Left lung (tissue), 10 donors: ENCODE measurements around the gene CCDC117. TPM values are rescaled to one million over a fixed set of nuclear protein-coding genes. Genes with fewer than 3 reads are reported as not detected.
A peak's percentile ranks its signal among the peaks of the same experiment; 100 is the strongest.
"Not testable (repeated sequence)": the region's sequence is repeated elsewhere in the genome, so short reads cannot be mapped to it uniquely, and the experiment has no call there.

Source experiments
- ATAC-seq: fragments of 200-7000 bp; cut with Tn5 transposase; one replicate; pipeline ENCODE4 v1.9.1; 2020; ENCODE audit warnings: moderate library complexity
- DNase-seq, 4 donors: peaks; one replicate each; pipeline ENCODE4 v3.0.0-alpha.2; 2013 to 2020
- H3K27ac ChIP-seq, 2 donors: fragments of 200-600 bp; sonication (generic) in 1 of 2; one replicate each; pipeline versions ENCODE4 v1.5.0 to v1.8.0; 2020 to 2021
- H3K27me3 ChIP-seq, 2 donors: fragments of 200-600 bp; sonication (generic) in 1 of 2; one replicate each; pipeline versions ENCODE4 v1.5.0 to v1.8.0; 2020 to 2021
- H3K36me3 ChIP-seq, 2 donors: fragments of 200-600 bp; sonication (generic) in 1 of 2; one replicate each; pipeline versions ENCODE4 v1.5.0 to v1.8.0; 2020 to 2021
- H3K4me1 ChIP-seq, 2 donors: fragments of 200-600 bp; one replicate each; pipeline ENCODE4 v1.8.0; 2021
- H3K4me3 ChIP-seq, 2 donors: fragments of 200-600 bp; sonication (generic) in 1 of 2; one replicate each; pipeline versions ENCODE4 v1.5.0 to v1.8.0; 2020 to 2021; ENCODE audit warnings: mild to moderate bottlenecking in 1 of 2
- H3K9me3 ChIP-seq, 2 donors: fragments of 200-600 bp; sonication (generic) in 1 of 2; one replicate each; pipeline versions ENCODE4 v1.5.0 to v1.8.0; 2020 to 2021
- intact Hi-C, 2 donors: fragments of 100-400 bp; cut with DNase I; formaldehyde crosslinking; loops; one replicate each; pipeline versions ENCODE4 v1.11.2 to v1.14.2; 2022
- polyA plus RNA-seq, 6 donors: library from polyadenylated mRNA; unstranded; fragments of 120-200 nt; gene quantifications; one replicate each; pipeline ENCODE4 v1.2.1, GENCODE V29; 2013; ENCODE audit not compliant: insufficient read length in 6 of 6
- total RNA-seq, 2 donors: library from RNA; stranded (reverse); fragmentation: NEBNext Ultra II Directional; extraction: Animal tissue kit (Norgen Biotek cat#: 25700); gene quantifications; one replicate each; pipeline ENCODE4 v1.2.1, GENCODE V29; 2021
- TF ChIP-seq, protein P1 (sequence below), 2 donors: fragments of 200-600 bp; sonication (generic) in 1 of 2; IDR thresholded peaks; one replicate each; pipeline versions ENCODE4 v1.5.0 to v1.8.0; 2021; ENCODE audit warnings: antibody characterized with exemption in 2 of 2
- donor health status: DM: no; HTN: yes; CAD: no.
- donor health status: DM: no; HTN: no; CAD: no.

CCDC117 gene
- total and polyA plus RNA-seq, 8 donors: 23.5 to 45.6 (median 34.4) TPM

DNA sequence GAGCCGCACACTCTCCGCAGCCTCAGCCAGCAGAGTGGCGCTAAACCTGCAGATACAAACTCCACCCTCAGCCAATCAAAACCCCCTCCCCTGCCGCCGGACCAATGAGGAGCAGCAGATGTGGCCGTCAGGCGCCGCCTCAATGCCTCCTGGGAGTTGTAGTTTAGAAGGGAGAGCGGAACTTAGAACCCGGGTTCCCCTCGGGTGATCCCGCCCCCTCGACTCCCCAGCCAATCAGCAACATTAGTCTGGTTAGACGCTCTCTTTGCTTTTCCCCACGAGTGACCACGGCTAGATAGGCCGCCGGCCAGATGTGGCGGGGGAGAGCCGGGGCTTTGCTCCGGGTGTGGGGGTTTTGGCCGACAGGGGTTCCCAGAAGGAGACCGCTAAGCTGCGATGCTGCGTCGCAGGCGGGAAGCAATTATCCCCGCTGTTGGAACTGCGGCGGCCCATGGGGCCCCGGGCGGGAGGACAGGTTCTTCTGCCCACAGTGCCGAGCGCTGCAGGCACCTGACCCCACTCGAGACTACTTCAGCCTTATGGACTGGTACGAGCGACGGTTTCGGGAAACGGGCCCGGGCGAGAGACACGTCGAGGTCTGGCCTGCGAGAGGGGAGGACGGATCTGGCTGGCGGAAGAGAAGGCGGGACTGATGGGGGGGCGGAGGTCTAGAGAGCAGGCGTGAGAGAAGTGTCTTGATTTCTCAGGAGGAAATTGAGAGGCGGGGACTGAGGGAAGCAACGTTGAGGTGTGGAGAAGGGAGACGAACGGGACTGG is 30.5 kb upstream of the CCDC117 start, which contains the start of the genes CHEK2 and HSCB:
TSS of gene CHEK2 (minus strand) at position 36 of the 777 bp plus-strand sequence. CDS start 7,099 bp downstream, outside the sequence.
TSS of gene HSCB (plus strand) at position 255 of the 777 bp plus-strand sequence. CDS start at position 312, 57 bp downstream.
- no peaks in the 10 kb centered on the region for H3K9me3 ChIP-seq
- TF ChIP-seq, protein P1, sequence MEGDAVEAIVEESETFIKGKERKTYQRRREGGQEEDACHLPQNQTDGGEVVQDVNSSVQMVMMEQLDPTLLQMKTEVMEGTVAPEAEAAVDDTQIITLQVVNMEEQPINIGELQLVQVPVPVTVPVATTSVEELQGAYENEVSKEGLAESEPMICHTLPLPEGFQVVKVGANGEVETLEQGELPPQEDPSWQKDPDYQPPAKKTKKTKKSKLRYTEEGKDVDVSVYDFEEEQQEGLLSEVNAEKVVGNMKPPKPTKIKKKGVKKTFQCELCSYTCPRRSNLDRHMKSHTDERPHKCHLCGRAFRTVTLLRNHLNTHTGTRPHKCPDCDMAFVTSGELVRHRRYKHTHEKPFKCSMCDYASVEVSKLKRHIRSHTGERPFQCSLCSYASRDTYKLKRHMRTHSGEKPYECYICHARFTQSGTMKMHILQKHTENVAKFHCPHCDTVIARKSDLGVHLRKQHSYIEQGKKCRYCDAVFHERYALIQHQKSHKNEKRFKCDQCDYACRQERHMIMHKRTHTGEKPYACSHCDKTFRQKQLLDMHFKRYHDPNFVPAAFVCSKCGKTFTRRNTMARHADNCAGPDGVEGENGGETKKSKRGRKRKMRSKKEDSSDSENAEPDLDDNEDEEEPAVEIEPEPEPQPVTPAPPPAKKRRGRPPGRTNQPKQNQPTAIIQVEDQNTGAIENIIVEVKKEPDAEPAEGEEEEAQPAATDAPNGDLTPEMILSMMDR (IDR thresholded peaks at IDR 0.05): no peak
- ATAC-seq (peak; percentile 97), DNase-seq (peak; percentile 95 to 99 (median 97))
- intact Hi-C loops: no loop called here
- H3K27me3 ChIP-seq: no peaks in the 10 kb centered on the region
- peak within 1 kb of the TSS; percentile 97 to 99 for H3K27ac ChIP-seq
- peaks cover 0 to 40% of the 10 kb centered on the region in 2 donors for H3K36me3 ChIP-seq
- H3K4me1 ChIP-seq: peaks cover 14 to 23% of the 10 kb centered on the region in 2 donors
- H3K4me3 ChIP-seq: peak within 1 kb of the TSS; percentile 93 to 98

DNA sequence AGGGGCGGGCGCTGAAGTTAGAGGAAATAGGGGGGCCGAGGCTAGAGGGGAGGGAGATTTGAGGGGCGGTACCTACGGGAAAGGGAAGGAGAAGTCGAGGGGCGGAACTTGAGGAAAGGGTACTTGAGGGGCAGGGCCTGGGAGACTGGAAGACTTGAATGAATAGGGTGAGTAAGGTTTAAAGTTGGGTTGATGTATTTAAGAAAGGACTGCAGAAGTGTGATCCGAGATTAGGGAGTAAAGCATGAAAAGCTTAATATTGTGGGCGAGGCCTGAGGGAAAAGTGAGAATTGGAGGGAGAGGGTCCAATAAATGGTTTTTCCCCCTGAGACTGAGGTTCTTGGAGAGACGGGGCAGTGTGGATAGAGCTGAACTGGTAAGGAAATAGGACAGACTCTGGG is 29.9 kb upstream of the CCDC117 start:
- peak overlapping the region; percentile 93 to 98 for H3K4me3 ChIP-seq
- no peak for ATAC-seq
- no peaks in the 10 kb centered on the region for H3K9me3 ChIP-seq
- peak overlapping the region; percentile 97 to 99 for H3K27ac ChIP-seq
- no peaks in the 10 kb centered on the region for H3K27me3 ChIP-seq
- H3K36me3 ChIP-seq: peaks cover 0 to 44% of the 10 kb centered on the region in 2 donors
- intact Hi-C loops: no loop called here
- TF ChIP-seq, protein P1 (IDR thresholded peaks at IDR 0.05): no peak
- peak in 1 of 4 donors; percentile 91 for DNase-seq
- H3K4me1 ChIP-seq: peaks cover 14 to 23% of the 10 kb centered on the region in 2 donors

DNA sequence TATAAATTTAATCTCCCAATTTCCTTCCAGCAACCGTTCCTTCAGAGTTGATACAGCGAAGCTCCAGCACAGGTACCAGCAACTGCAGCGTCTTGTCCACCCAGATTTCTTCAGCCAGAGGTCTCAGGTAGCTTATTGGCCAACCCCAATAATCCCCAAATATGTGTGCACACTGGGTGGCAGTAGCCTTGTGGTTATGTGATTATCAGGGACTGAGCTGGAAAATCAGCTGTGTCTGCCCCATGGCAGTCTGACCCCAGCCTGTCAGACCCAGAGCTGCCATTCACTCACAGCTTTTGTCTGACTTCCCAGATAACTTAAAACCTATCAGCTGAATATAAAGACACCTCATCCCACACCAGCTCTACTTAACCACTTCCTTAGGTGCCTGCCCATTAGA is 28.6 kb upstream of the CCDC117 start:
- no peak for DNase-seq
- Histone ChIP-seq H3K4me3 (no peak overlapping the region), H3K9me3 (no peaks in the 10 kb centered on the region), H3K27me3 (no peaks in the 10 kb centered on the region), H3K4me1 (peaks cover 14 to 28% of the 10 kb centered on the region in 2 donors), H3K27ac (peak overlapping the region in 1 of 2 donors; percentile 97), H3K36me3 (peaks cover 0 to 53% of the 10 kb centered on the region in 2 donors)
- TF ChIP-seq, protein P1 (IDR thresholded peaks at IDR 0.05): no peak
- no peak for ATAC-seq
- intact Hi-C loops: no loop called here

DNA sequence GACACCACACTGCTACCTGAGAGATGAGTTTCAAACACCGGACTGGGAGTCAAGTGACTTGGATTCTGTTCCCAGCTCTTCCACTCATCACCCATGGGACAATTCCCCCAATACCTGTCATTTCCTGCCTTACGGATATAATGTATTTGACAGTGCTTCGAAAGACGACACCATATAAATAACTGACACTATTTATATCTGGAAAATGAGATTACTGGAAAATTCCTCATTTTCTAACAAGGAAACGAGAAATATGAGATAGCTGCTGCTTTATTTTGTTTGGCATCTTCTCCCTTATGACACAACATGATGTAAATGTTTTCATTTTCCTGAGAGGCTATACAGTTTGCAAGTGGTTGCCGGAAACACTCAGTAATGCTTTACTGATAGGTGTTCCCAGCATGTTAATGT is 22.0 kb upstream of the CCDC117 start:
- TF ChIP-seq, protein P1 (IDR thresholded peaks at IDR 0.05): no peak
- H3K36me3 ChIP-seq: peaks cover 0 to 69% of the 10 kb centered on the region in 2 donors
- H3K9me3 ChIP-seq: no peaks in the 10 kb centered on the region
- H3K27ac ChIP-seq: no peak overlapping the region
- no peaks in the 10 kb centered on the region for H3K27me3 ChIP-seq
- intact Hi-C loops: no loop called here
- H3K4me1 ChIP-seq: peaks cover 0 to 5% of the 10 kb centered on the region in 2 donors
- DNase-seq: no peak
- no peak for ATAC-seq
- H3K4me3 ChIP-seq: no peak overlapping the region

DNA sequence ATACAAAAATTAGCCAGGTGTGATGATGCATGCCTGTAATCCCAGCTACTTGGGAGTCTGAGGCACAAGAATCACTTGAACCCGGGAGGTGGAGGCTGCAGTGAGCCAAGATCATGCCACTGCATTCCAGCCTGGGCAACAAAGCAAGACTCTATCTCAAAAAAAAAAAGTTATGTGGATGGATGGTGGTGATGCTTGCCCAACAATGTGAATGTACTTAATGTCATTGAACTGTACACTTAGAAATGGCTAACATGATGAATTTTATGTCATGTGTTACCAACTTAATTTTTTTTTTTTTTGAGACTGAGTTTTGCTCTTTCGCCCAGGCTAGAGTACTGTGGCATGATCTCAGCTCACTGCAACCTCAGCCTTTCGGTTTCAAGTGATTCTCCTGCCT is 18.0 kb upstream of the CCDC117 start:
- H3K27me3 ChIP-seq, H3K4me3 ChIP-seq, H3K4me1 ChIP-seq, DNase-seq, intact Hi-C loops, H3K27ac ChIP-seq, ATAC-seq, H3K9me3 ChIP-seq: not testable (repeated sequence)
- peaks cover 0 to 31% of the 10 kb centered on the region in 2 donors for H3K36me3 ChIP-seq
